ENCODE measurements around the gene CBFA2T2.
"Not testable (repeated sequence)": the region's sequence is repeated elsewhere in the genome, so short reads cannot be mapped to it uniquely, and the experiment has no call there.

Gene CBFA2T2

DNA sequence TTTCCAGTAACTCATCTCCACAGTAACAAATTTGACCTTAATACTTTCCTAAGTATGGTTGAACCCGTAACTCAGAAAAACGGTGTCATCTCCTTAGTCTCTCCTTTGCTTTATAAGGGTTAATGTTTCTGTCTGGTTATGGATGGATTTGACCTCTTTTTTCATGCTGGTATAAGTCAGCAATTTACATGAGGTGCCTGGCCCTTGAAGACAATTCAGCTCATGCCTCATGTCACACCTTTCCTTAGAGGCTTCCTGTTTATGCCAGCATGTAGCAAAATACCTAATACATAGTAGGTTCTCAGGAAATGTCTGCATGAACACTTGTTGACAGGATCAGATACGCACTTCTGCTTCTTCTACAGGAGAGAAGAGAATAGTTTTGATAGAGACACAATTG, 134.5 kb downstream of the CBFA2T2 start:
- DNase-seq (ENCODE audit: low spot score), result no peak

- no peak for DNase-seq (ENCODE audit: low spot score)
Observed at GRCh38 chr20:33626190-33626589, 136.3 kb downstream of the CBFA2T2 start.

- DNase-seq (ENCODE audit: low spot score), result no peak
Observed at GRCh38 chr20:33627577-33628216, 137.8 kb downstream of the CBFA2T2 start.

DNA sequence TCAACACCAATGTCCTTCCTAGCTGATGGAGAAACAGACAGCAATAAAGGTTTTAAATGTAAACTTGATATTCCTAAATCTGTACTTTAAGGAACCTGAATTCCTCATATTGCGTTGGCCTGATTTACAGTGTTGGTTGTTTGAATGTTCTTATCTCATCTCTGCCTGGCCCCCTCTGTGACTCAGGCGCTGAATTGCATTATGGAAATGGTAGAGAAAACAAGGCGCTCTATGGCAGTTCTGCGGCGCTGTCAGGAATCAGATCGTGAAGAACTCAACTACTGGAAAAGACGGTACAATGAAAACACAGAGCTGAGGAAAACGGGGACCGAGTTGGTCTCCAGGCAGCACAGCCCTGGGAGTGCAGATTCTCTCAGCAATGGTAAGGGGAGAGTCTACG, 139.6 kb downstream of the CBFA2T2 start:
- DNase-seq (ENCODE audit: low spot score), result no peak

DNA sequence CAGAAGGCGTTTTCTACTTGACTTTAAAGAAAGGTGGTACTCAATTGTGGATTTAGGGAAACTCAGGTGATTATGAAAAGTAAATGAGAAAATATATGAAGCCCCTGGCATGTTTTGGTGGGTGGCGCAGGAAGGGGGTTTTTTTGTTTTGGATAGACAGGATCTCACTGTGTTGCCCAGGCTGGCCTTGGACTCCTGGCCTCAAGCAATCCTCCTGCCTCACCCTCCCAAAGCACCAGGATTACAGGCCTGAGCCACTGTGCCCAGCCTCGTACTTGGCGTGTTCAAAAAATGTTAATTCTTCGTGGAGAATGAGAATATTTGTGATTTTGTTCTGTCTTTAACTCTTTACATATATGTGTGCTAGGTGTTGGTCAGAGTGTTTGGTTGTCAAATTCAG, 140.1 kb downstream of the CBFA2T2 start:
- no peak for DNase-seq (ENCODE audit: low spot score)

DNA sequence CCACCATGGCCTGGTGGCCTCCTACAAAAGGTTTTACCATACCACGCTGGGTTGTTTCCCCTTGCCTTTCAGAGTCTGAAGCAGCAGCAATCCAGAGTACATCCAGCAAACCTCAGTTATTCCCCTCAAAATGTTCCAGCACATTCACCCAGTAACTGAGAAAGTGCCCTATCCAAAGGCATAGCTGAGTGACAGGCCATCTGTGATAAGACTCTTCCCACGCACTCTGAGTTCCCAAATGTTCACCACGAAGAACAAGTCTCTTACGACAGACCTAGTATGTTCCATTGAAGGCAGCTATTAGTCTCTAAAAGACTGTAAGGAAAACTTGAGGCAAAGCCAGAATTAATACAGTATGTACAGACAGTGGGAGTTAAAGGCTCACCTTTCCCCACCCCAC, 140.6 kb downstream of the CBFA2T2 start:
- DNase-seq (ENCODE audit: low spot score), result no peak

GRCh38 chr20:33631910-33632309, 142.0 kb downstream of the CBFA2T2 start:
- not testable (repeated sequence) for DNase-seq (ENCODE audit: low spot score)

- no peak for DNase-seq (ENCODE audit: low spot score)
Observed at GRCh38 chr20:33635341-33635740, 145.4 kb downstream of the CBFA2T2 start.

GRCh38 chr20:33636776-33637175, 146.9 kb downstream of the CBFA2T2 start:
- no peak for DNase-seq (ENCODE audit: low spot score)

GRCh38 chr20:33640287-33640686, 150.4 kb downstream of the CBFA2T2 start:
- DNase-seq (ENCODE audit: low spot score), result no peak

- DNase-seq (ENCODE audit: low spot score), result no peak
Observed at GRCh38 chr20:33644313-33645071, 154.6 kb downstream of the CBFA2T2 start.

GRCh38 chr20:33645072-33645358, 155.1 kb downstream of the CBFA2T2 start:
- DNase-seq (ENCODE audit: low spot score), result no peak

GRCh38 chr20:33645396-33645795, 155.5 kb downstream of the CBFA2T2 start:
- DNase-seq (ENCODE audit: low spot score), result no peak

DNA sequence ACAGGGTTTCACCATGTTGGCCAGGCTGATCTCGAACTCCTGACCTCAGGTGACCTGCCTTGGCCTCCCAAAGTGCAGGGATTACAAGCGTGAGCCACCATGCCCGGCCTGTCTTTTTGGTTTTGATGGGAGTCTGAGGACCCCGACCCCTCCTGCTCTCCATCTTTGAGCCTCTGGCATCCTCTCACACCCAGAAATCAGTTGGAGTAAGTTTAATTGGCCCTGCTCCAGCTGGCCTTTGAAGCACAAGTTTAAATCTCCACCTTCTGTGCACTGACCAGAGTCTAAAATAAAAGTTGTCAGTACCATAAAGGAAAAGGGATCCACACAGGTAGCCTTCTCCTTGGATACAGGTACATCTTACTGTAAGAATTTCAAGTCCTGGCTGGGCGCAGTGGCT, 156.3 kb downstream of the CBFA2T2 start:
- DNase-seq (ENCODE audit: low spot score), result no peak

DNA sequence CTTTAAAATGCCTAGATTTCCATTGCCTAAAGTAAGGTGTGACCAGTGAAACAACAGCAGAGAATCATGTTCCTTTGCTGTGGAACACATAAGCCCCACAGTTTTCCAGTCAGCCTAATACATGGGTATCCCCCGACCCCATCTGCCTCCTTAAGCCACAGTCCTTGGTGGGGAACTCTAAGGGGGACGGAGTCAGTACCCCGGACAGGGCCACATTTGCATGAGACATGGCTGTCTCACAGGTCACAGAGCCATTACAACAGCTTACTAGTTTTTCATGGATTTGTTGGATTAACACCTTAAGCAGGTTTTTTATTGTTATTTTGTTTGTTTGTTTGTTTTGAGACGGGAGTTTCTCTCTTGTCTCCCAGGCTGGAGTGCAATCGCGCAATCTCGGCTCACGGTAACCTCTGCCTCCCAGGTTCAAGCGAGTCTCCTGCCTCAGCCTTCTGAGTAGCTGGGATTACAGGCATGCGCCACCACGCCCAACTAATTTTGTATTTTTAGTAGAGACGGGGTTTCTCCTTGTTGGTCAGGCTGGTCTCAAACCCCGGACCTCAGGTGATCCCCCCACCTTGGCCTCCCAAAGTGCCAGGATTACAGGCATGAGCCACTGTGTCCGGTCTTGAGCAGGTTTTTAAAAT, 157.2 kb downstream of the CBFA2T2 start:
- not testable (repeated sequence) for DNase-seq (ENCODE audit: low spot score)

DNA sequence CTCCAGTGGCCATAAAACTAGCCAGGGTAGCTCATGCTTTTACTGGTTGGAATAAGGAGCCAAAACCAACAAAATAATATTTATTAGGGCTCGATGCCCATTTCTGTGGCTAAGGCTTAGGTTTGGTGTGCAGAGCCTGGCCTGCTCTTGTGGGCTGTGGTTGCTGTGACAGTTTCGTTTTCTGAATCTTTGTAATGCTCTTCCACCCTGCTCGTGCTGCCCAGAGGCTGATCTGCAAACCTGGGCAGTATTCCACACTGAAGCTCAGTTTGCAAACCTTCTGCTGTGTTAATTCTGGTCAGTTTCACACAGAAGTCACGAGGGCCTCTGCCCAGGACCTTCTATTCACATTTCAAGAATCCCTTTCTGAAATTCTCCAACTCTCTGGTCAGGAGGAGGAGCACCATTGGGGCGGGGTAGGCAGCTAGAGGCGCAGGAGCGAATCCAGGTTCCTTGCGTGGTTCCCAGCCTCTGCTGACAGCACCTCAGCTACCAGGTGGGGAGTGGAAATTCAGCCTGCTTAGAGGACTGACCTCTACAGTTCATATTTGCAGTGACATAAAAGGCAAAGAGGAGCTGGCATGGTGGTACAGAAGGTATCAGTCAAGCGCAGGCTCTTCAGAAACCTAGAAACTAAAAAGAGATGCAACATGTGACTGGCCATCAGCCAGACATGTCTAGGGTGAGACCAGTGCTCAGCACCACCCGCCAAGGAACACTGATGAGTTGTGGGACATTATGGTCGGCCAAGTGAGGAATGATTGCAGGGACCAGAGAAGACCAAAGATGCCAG, 157.9 kb downstream of the CBFA2T2 start:
- no peak for DNase-seq (ENCODE audit: low spot score)

GRCh38 chr20:33648396-33649004, 158.6 kb downstream of the CBFA2T2 start:
- no peak for DNase-seq (ENCODE audit: low spot score)

DNA sequence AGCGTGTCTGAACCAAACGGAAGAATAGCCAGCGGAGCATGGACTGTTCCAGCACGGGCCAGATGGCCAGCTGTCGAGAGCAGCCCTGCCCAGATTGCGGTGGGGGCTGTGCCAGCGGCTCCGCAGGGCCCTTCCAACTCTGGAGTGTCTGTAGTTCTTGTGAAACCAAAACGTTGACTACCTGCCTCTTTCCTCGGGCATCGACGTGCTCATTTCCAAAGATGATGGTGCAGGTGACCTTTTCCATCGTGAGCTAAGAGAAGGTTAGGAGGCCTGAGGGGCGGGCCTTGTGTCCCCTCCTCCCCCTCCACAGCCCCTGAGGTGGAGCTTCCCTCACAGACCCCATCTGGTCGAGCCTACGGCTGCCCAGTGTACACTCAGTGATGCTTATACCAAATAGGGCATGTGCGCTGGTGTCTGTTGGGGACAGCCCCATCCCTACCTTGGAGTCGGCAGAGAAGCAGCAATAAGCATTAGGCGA, 159.3 kb downstream of the CBFA2T2 start:
- no peak for DNase-seq (ENCODE audit: low spot score)

- DNase-seq (ENCODE audit: low spot score), result no peak
Observed at GRCh38 chr20:33650111-33650752, 160.3 kb downstream of the CBFA2T2 start.

- DNase-seq (ENCODE audit: low spot score), result no peak
Observed at GRCh38 chr20:33650753-33651561, 161.1 kb downstream of the CBFA2T2 start.

DNA sequence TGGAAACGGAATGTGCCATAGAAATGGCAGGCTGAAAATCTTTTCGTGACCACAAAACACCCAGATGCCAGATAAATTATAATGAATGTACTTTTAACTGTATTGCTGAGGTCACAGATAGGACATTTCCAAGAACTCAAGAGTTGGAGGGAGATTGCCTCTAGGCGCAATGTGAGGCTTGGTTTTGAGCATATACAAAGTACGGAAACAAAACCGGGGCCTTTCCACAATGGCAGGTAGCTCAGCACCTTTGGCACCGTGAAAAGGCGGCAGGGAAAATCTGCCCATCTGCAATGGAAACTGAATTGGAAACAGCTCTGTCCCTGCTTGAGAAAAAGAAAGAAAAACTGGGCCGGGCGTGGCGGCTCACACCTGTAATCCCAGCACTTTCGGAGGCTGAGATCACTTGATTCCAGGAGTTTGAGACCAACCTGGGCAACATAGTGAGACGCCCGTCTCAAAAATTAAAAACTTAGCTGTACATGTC, 161.7 kb downstream of the CBFA2T2 start:
- no peak for DNase-seq (ENCODE audit: low spot score)

Measured in RKO (cell line).